Mucosa of descending colon (tissue), 3 donors: ENCODE data around the gene PAQR4. TPM values are rescaled to one million over a fixed set of nuclear protein-coding genes. Genes with fewer than 3 reads are reported as not detected.

Source experiments
- ATAC-seq: fragments of 200-7000 bp; cut with Tn5 transposase; one replicate; pipeline ENCODE4 v1.9.1; 2020; ENCODE audit warnings: mild to moderate bottlenecking, moderate library complexity
- DNase-seq, 3 donors: peaks; one replicate each; pipeline ENCODE4 v3.0.0-alpha.2; 2020
- H3K36me3 ChIP-seq: fragments of 200-600 bp; one replicate; pipeline ENCODE4 v1.8.0; 2021; ENCODE audit warnings: low read depth, mild to moderate bottlenecking
- H3K4me1 ChIP-seq: fragments of 200-600 bp; one replicate; pipeline ENCODE4 v1.8.0; 2021; ENCODE audit warnings: low read depth, mild to moderate bottlenecking
- H3K4me3 ChIP-seq: fragments of 200-600 bp; one replicate; pipeline ENCODE4 v1.8.0; 2021; ENCODE audit warnings: mild to moderate bottlenecking
- H3K9me3 ChIP-seq: fragments of 200-600 bp; one replicate; pipeline ENCODE4 v1.8.0; 2021; ENCODE audit warnings: mild to moderate bottlenecking
- intact Hi-C, 2 donors: fragments of 100-400 bp; cut with DNase I in 1 of 2; cut with micrococcal nuclease in 1 of 2; formaldehyde crosslinking; loops; one replicate each; pipeline versions ENCODE4 v1.11.0 to v1.11.1; 2022; cut with DNase I, micrococcal nuclease
- total RNA-seq, 3 donors: library from RNA; stranded (reverse); fragmentation: NEBNext Ultra II Directional in 2 of 3; extraction: Animal tissue kit (Norgen Biotek cat#: 25700) in 2 of 3; gene quantifications; one replicate each; pipeline versions ENCODE4 v1.2.1 to v1.2.4, GENCODE V29; 2021 to 2023
- TF ChIP-seq, protein P1 (sequence below): fragments of 200-600 bp; IDR thresholded peaks from one replicate; pipeline ENCODE4 v1.8.0; 2022; ENCODE audit warnings: antibody characterized with exemption, mild to moderate bottlenecking
- donor health status: DM: no; HTN: no; CAD: no; lungs with moderate emphysema.
- donor health status: DM: no; HTN: no; CAD: no.
- donor health status: DM: no; HTN: yes; CAD: no.

The PAQR4 gene
- total RNA-seq, 3 donors from 2014 or later = 4.2 to 16.1 (median 8.0) TPM

DNA sequence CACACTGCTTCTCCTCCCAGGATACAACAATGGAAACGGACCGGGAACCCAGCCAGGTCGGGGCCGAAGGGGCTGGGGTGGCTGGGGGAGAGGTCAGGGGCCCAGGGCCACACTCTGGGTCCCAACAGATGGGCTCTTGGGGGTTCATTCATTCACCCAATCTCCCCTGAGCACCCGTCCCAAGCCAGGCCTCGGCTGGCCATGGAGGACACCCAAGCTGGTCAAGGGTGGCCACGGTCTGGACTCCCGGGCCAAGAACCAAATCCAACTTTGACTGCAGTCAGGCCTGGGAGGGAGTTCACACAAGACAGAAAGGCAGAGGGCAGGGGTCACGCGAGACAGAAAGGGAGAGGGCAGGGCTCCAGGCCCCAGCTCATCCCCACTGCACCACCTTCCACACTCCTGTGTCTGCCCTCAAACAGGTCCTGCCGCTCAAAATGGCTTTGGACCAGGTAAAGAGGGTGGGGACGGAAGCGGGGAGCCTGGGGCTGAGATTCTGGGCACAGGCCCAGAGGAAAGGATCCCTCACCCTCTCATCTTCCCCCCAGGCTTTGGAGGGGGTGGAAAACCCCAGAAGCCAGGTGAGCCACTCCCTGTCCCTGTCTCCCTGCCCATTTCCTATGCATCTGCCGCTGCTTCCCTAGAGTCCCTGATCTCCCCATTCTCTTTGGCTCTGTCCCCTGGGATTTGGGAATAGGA is 23.4 kb downstream of the PAQR4 start:
- ATAC-seq (no peak), DNase-seq (no peak)
- H3K4me1 ChIP-seq = no peaks in the 10 kb centered on the region
- no peaks in the 10 kb centered on the region for H3K36me3 ChIP-seq
- TF ChIP-seq, protein P1, sequence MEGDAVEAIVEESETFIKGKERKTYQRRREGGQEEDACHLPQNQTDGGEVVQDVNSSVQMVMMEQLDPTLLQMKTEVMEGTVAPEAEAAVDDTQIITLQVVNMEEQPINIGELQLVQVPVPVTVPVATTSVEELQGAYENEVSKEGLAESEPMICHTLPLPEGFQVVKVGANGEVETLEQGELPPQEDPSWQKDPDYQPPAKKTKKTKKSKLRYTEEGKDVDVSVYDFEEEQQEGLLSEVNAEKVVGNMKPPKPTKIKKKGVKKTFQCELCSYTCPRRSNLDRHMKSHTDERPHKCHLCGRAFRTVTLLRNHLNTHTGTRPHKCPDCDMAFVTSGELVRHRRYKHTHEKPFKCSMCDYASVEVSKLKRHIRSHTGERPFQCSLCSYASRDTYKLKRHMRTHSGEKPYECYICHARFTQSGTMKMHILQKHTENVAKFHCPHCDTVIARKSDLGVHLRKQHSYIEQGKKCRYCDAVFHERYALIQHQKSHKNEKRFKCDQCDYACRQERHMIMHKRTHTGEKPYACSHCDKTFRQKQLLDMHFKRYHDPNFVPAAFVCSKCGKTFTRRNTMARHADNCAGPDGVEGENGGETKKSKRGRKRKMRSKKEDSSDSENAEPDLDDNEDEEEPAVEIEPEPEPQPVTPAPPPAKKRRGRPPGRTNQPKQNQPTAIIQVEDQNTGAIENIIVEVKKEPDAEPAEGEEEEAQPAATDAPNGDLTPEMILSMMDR = no peak
- no peak overlapping the region for H3K4me3 ChIP-seq
- intact Hi-C loops = no loop called here
- no peaks in the 10 kb centered on the region for H3K9me3 ChIP-seq

DNA sequence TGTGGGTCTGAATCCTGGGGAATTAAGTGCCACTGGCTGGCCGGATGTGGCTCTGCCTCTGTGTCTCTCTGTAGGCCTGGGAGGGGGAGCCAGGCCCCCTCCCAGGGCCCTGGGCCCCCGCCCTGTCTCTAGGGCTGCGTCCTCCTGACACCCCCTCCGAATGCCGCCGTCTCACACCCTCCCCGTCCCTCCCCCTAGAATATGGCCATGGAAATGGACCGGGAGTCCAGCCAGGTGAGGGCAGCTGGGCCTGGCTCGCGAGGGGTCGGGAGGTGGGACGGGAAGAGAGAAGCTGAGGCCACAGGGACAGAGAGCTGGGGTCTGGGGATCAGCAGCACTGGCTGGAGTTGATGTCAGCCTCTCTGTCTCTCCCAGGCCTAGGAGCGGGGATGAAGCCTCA is 27.1 kb downstream of the PAQR4 start:
- Histone ChIP-seq H3K4me3 (no peak overlapping the region), H3K36me3 (no peaks in the 10 kb centered on the region), H3K4me1 (no peaks in the 10 kb centered on the region), H3K9me3 (no peaks in the 10 kb centered on the region)
- DNase-seq (no peak), ATAC-seq (no peak)
- intact Hi-C loops = no loop called here
- TF ChIP-seq, protein P1 = no peak

DNA sequence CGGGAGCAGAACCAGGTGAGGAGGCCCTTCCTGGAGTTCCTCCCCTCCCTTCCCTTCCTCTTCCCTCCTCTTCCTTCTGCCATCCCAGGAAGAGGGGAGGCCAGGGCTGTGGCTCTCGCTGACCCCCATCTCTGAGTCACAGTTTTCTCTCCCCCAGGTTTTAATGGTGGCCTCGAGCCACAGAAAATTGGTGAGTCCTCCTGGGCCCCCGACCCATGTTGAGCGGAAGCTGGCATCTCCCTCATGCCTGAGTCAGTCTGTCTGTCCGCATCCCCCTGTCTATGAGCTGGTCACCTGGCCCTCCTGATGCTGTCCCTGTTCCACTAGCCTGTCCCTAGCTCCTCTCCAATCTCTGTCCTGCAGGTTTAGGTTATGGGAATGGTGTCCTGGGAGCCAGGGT is 30.8 kb downstream of the PAQR4 start:
- no peak for ATAC-seq

DNA sequence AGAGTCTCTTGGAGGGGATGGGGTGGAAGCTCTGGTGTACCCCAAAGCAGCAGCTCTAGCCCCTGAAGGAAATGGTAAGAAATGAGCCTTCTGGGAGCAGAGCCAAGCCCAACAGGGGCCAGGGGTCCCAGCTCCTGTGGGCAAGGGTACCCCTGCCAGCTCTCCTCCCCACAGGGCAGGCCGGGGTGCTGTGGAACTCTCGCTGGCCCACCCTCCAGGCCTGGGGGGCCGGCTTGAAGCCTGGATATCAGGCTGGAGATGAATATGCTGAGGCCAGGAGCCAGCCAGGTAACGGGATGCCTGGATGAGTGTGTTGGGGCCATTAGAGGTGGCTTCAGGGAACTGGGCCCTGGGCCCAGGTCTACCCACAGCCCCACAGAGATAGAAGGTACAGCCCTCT is 31.4 kb downstream of the PAQR4 start:
- DNase-seq (no peak), ATAC-seq (no peak)
- intact Hi-C loops = no loop called here
- H3K36me3 ChIP-seq = no peaks in the 10 kb centered on the region
- no peak overlapping the region for H3K4me3 ChIP-seq
- TF ChIP-seq, protein P1 = no peak
- peaks cover 10% of the 10 kb centered on the region for H3K4me1 ChIP-seq
- H3K9me3 ChIP-seq = no peaks in the 10 kb centered on the region

More for the DNA sequence above, 30.8 kb downstream of the PAQR4 start:
- no peak for DNase-seq
- Histone ChIP-seq H3K9me3 (no peaks in the 10 kb centered on the region), H3K4me1 (peaks cover 6% of the 10 kb centered on the region), H3K36me3 (no peaks in the 10 kb centered on the region), H3K4me3 (no peak overlapping the region)
- TF ChIP-seq, protein P1 = no peak
- intact Hi-C loops = no loop called here

DNA sequence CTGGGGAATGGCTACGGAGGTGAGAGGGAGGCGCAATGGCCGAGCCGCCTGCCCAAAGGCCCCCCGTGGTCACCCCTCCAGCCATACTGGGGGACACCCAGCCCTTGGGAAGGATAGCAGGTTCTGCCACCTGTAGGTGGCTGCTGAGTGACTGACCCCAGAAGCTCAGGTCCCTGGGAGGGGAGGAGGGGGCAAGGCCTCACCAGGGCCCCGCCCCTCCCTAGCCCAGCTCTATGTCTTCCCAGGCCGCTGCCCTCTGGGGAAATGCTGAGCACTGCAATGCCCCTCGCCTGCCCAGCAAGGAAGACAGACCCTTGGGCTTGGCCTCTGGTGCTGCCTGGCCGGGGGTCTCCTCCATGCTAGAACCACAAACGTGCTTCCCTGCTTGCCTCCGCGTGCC is 32.2 kb downstream of the PAQR4 start:
- no peak for ATAC-seq
- H3K9me3 ChIP-seq = no peaks in the 10 kb centered on the region
- no peak overlapping the region for H3K4me3 ChIP-seq
- H3K36me3 ChIP-seq = no peaks in the 10 kb centered on the region
- peaks cover 17% of the 10 kb centered on the region for H3K4me1 ChIP-seq
- no peak for DNase-seq
- intact Hi-C loops = no loop called here
- TF ChIP-seq, protein P1 = no peak
